Endothelial cell of umbilical vein (primary cell): Measurements from ENCODE around the gene FAM186B. TPM values are rescaled to one million over a fixed set of nuclear protein-coding genes. Genes with fewer than 3 reads are reported as not detected.

Source experiments
- BruUV-seq: library from RNA; stranded (reverse); fragments of 400-500 nt; replicated peaks from 2 replicates; lab custom pipeline; 2021; lab: Mats Ljungman, UMichigan
- CTCF ChIA-PET: fragments of 300-600, 350-600 bp; sonication (Branson Sonifier 250); formaldehyde crosslinking; loops from one replicate; lab custom pipeline; 2021; ENCODE audit warnings: antibody characterized with exemption, inconsistent platforms; lab: Charles Lee
- POLR2A ChIA-PET: fragments of 300-600, 350-600 bp; sonication (Branson Sonifier 250); formaldehyde crosslinking; loops from one replicate; lab custom pipeline; 2021; ENCODE audit warnings: antibody characterized with exemption, inconsistent platforms; lab: Charles Lee
- DNase-seq: peaks from one replicate; pipeline ENCODE4 v3.0.0-alpha.2; 2011; ENCODE audit warnings: low read depth, low spot score
- FAIRE-seq: peaks from 2 replicates; lab custom pipeline; 2011; peaks lifted over from hg19 to GRCh38; lab: Jason Lieb, UNC
- H2AFZ ChIP-seq: 2 replicates; pipeline ENCODE4 v1.6.0; 2012; ENCODE audit warnings: low read depth, low read length, control low read depth, inconsistent platforms
- H3K27ac ChIP-seq: 2 replicates; pipeline ENCODE4 v1.5.1; 2011; ENCODE audit warnings: low read depth, mild to moderate bottlenecking, control low read depth, low read length, moderate library complexity; ENCODE audit not compliant: insufficient read depth
- H3K27me3 ChIP-seq, 2 experiments: 2 replicates each; pipeline versions ENCODE4 v1.6.0 to v1.6.1; 2011; ENCODE audit warnings: low read length in 2 of 2, mixed read lengths in 1 of 2; ENCODE audit not compliant: control insufficient read depth in 2 of 2, insufficient read depth in 2 of 2
- H3K36me3 ChIP-seq, 2 experiments: 2 replicates in 1 of 2; 3 replicates in 1 of 2; pipeline ENCODE4 v1.5.1; 2011; ENCODE audit warnings: low read length in 2 of 2, mild to moderate bottlenecking in 1 of 2, moderate library complexity in 1 of 2; ENCODE audit not compliant: control insufficient read depth in 2 of 2, insufficient read depth in 2 of 2; ENCODE audit errors: extremely low read depth in 1 of 2
- H3K4me1 ChIP-seq: 3 replicates; pipeline ENCODE4 v1.5.1; 2011; ENCODE audit warnings: mild to moderate bottlenecking, low read length; ENCODE audit not compliant: control insufficient read depth, insufficient read depth; ENCODE audit errors: extremely low read depth
- H3K4me2 ChIP-seq: 2 replicates; pipeline ENCODE4 v1.6.1; 2011; ENCODE audit warnings: low read length, control low read depth, mixed read lengths; ENCODE audit not compliant: insufficient read depth
- H3K4me3 ChIP-seq, 3 experiments: fragments of 200-600 bp in 1 of 3; sonication (generic), shearing (Covaris generic) in 1 of 3; replicated peaks in 1 of 3; 2 replicates each; pipeline ENCODE4 v1.5.1; 2011 to 2016; ENCODE audit warnings: control low read depth in 3 of 3, low read length in 3 of 3, mild to moderate bottlenecking in 2 of 3, inconsistent platforms in 1 of 3, low read depth in 1 of 3, moderate library complexity in 1 of 3; ENCODE audit not compliant: insufficient read depth in 1 of 3
- H3K79me2 ChIP-seq: 2 replicates; pipeline ENCODE4 v1.6.0; 2012; ENCODE audit warnings: low read length, inconsistent platforms; ENCODE audit not compliant: control insufficient read depth, insufficient read depth
- H3K9ac ChIP-seq: replicated peaks from 2 replicates; pipeline ENCODE3; 2011; ENCODE audit warnings: low read length, control low read depth; ENCODE audit not compliant: insufficient read depth; ENCODE audit errors: extremely low read depth
- H3K9me1 ChIP-seq: replicated peaks from 3 replicates; pipeline ENCODE4 v1.6.0; 2011; ENCODE audit warnings: mild to moderate bottlenecking, low read length; ENCODE audit not compliant: control insufficient read depth, insufficient read depth; ENCODE audit errors: extremely low read depth
- H3K9me3 ChIP-seq: replicated peaks from 2 replicates; pipeline ENCODE4 v1.5.1; 2012; ENCODE audit warnings: low read length, inconsistent platforms; ENCODE audit not compliant: control insufficient read depth, insufficient read depth
- H4K20me1 ChIP-seq: replicated peaks from 2 replicates; pipeline ENCODE3; 2011; ENCODE audit warnings: mild to moderate bottlenecking, low read length; ENCODE audit not compliant: control insufficient read depth, insufficient read depth; ENCODE audit errors: extremely low read depth
- EZH2 ChIP-seq: IDR thresholded peaks from 2 replicates; pipeline ENCODE4 v1.6.1; 2012; ENCODE audit warnings: borderline replicate concordance, low read depth, mild to moderate bottlenecking, moderate library complexity, low read length, inconsistent platforms; ENCODE audit not compliant: severe bottlenecking
- FOS ChIP-seq: IDR thresholded peaks from 2 replicates; pipeline ENCODE4 v1.6.1; 2011; ENCODE audit warnings: mild to moderate bottlenecking, low read length, moderate library complexity, borderline replicate concordance; ENCODE audit not compliant: insufficient read depth
- GATA2 ChIP-seq: IDR thresholded peaks from 2 replicates; pipeline ENCODE4 v1.7.0; 2011; ENCODE audit warnings: low read depth, mild to moderate bottlenecking, moderate library complexity, mixed read lengths, low read length; ENCODE audit not compliant: insufficient read length, insufficient read depth
- JUN ChIP-seq: IDR thresholded peaks from 2 replicates; pipeline ENCODE4 v1.6.1; 2011; ENCODE audit warnings: borderline replicate concordance, low read depth; ENCODE audit not compliant: insufficient read length, insufficient read depth
- MAX ChIP-seq: IDR thresholded peaks from 2 replicates; pipeline ENCODE4 v1.6.1; 2011; ENCODE audit not compliant: insufficient read depth, insufficient read length
- MYC ChIP-seq: IDR thresholded peaks from one replicate; pipeline ENCODE4 v1.6.1; 2011; ENCODE audit warnings: mild to moderate bottlenecking, low read depth, low read length
- POLR2A ChIP-seq: IDR thresholded peaks from 2 replicates; pipeline ENCODE4 v1.6.1; 2012; ENCODE audit warnings: low read depth, mild to moderate bottlenecking, control low read depth, low read length
- POLR2AphosphoS5 ChIP-seq: IDR thresholded peaks from 2 replicates; pipeline ENCODE4 v1.6.1; 2012; ENCODE audit warnings: low read depth, mild to moderate bottlenecking, control low read depth, low read length, moderate library complexity; ENCODE audit not compliant: insufficient read depth
- dilution Hi-C: fragments of 300-500 bp; cut with MboI; formaldehyde crosslinking; loops from one replicate; pipeline ENCODE4 v1.15.0; 2019; ENCODE audit warnings: low sequenced_read_pairs; ENCODE audit not compliant: extremely low pct_ligation_motif_present
- intact Hi-C: fragments of 100-400 bp; cut with micrococcal nuclease; formaldehyde crosslinking; loops from one replicate; pipeline ENCODE4 v1.10.0; 2022
- polyA plus RNA-seq, 4 experiments: library from polyadenylated mRNA; depleted of rRNA in 3 of 4; stranded (reverse) in 3 of 4; unstranded in 1 of 4; fragments of >200 nt; gene quantifications; 2 replicates each; pipeline versions ENCODE4 v1.2.1 to v1.2.3, GENCODE V29; 2011 to 2012; ENCODE audit warnings: missing spikeins in 1 of 4
- total RNA-seq: library from RNA; stranded (reverse); gene quantifications from 2 replicates; pipeline ENCODE4 v1.2.3, GENCODE V29; 2021
- TF ChIP-seq, protein P1 (sequence below), 2 donors: IDR thresholded peaks; 1 replicate in 1 of 2; 2 replicates in 1 of 2; pipeline ENCODE4 v1.5.1; 2011; ENCODE audit warnings: low read length in 2 of 2, mild to moderate bottlenecking in 2 of 2, moderate library complexity in 2 of 2, control low read depth in 1 of 2, inconsistent platforms in 1 of 2, low read depth in 1 of 2; ENCODE audit not compliant: insufficient read depth in 1 of 2; ENCODE audit errors: extremely low read depth in 1 of 2

FAM186B gene
- total and polyA plus RNA-seq, 2 donors (not counting 3 experiments of a cell fraction or from before 2014, with no cell fraction given), result 0.10 to 0.33 TPM

DNA sequence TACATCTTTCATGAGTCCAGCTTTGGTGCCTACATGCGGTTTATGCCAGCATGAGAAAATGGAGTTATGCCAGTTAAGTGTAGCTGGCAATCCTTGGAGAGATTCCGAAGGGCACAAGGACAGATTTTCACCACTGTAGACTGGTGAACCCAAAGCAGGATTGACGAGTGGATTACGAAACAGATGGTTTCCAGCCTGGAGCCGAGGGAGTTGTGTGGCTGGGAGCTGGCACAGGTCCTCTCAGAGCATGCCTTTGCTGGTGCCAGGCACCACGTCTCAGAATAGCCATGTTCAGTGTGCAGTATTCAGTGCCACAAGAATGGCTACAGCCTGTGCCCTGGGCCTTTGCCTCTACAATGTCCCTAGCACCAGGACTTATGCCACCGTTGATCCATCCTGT lies 53.4 kb downstream of the FAM186B start:
- CTCF ChIA-PET, result interaction anchor here (1.3 to 6.9 kb wide), 5 partner anchors 14 to 221 kb away, joined by 4 to 89 read pairs (median 14); partner anchors contain the start of gene KCNH3
- H3K79me2 ChIP-seq, result no peaks in the 10 kb centered on the region
- no peak overlapping the region for H3K9ac ChIP-seq
- no peak for FAIRE-seq
- BruUV-seq, result no TSS peak
- dilution Hi-C loops (no loop called here), intact Hi-C loops (no loop called here)
- H3K27ac ChIP-seq, result no peak overlapping the region
- DNase-seq, result no peak
- POLR2A ChIA-PET, result no interaction called here
- no peaks in the 10 kb centered on the region for H3K9me1 ChIP-seq
- H3K27me3 ChIP-seq, result peaks cover 0 to 5% of the 10 kb centered on the region in 2 experiments
- H3K4me2 ChIP-seq, result no peak overlapping the region
- no peak overlapping the region for H3K4me3 ChIP-seq
- peaks cover 0 to 3% of the 10 kb centered on the region in 2 experiments for H3K36me3 ChIP-seq
- H4K20me1 ChIP-seq, result no peaks in the 10 kb centered on the region
- no peak for TF ChIP-seq JUN
- H2AFZ ChIP-seq, result no peak overlapping the region
- no peaks in the 10 kb centered on the region for H3K9me3 ChIP-seq
- peaks cover 6% of the 10 kb centered on the region for H3K4me1 ChIP-seq

- POLR2A ChIA-PET, result no interaction called here
- dilution Hi-C loops, result no loop called here
Measured at GRCh38 chr12:49550693-49551252, 54.7 kb downstream of the FAM186B start.

More at GRCh38 chr12:49550693-49551252, 54.7 kb downstream of the FAM186B start:
- no TSS peak for BruUV-seq
- H3K9ac ChIP-seq, result no peak overlapping the region
- no peak overlapping the region for H2AFZ ChIP-seq
- no peak for DNase-seq
- H4K20me1 ChIP-seq, result no peaks in the 10 kb centered on the region
- no peaks in the 10 kb centered on the region for H3K79me2 ChIP-seq
- H3K36me3 ChIP-seq, result no peaks in the 10 kb centered on the region
- H3K4me1 ChIP-seq, result peaks cover 6% of the 10 kb centered on the region
- TF ChIP-seq, protein P1, sequence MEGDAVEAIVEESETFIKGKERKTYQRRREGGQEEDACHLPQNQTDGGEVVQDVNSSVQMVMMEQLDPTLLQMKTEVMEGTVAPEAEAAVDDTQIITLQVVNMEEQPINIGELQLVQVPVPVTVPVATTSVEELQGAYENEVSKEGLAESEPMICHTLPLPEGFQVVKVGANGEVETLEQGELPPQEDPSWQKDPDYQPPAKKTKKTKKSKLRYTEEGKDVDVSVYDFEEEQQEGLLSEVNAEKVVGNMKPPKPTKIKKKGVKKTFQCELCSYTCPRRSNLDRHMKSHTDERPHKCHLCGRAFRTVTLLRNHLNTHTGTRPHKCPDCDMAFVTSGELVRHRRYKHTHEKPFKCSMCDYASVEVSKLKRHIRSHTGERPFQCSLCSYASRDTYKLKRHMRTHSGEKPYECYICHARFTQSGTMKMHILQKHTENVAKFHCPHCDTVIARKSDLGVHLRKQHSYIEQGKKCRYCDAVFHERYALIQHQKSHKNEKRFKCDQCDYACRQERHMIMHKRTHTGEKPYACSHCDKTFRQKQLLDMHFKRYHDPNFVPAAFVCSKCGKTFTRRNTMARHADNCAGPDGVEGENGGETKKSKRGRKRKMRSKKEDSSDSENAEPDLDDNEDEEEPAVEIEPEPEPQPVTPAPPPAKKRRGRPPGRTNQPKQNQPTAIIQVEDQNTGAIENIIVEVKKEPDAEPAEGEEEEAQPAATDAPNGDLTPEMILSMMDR (IDR thresholded peaks at IDR 0.05; ENCODE audit: extremely low read depth in 1 of 2, insufficient read depth in 1 of 2, low read depth in 1 of 2, low read length in 2 of 2), result no peak
- TF ChIP-seq MAX, result no peak
- TF ChIP-seq POLR2AphosphoS5, result no peak
- no peak for TF ChIP-seq POLR2A
- TF ChIP-seq EZH2, result no peak
- TF ChIP-seq GATA2, result no peak
- TF ChIP-seq FOS, result no peak
- no peak for TF ChIP-seq MYC
- TF ChIP-seq JUN, result no peak
- peaks cover 0 to 5% of the 10 kb centered on the region in 2 experiments for H3K27me3 ChIP-seq
- no peak overlapping the region for H3K4me3 ChIP-seq
- no peaks in the 10 kb centered on the region for H3K9me3 ChIP-seq
- CTCF ChIA-PET, result interaction anchor here (0.8 to 6.9 kb wide), 7 partner anchors 31 to 228 kb away, joined by 3 to 89 read pairs (median 5); partner anchors contain the start of gene TROAP
- no peaks in the 10 kb centered on the region for H3K9me1 ChIP-seq
- intact Hi-C loops, result no loop called here
- H3K27ac ChIP-seq, result no peak overlapping the region
- FAIRE-seq, result no peak
- H3K4me2 ChIP-seq, result no peak overlapping the region
